ENCODE data around the gene EGFR. TPM values are rescaled to one million over a fixed set of nuclear protein-coding genes. Genes with fewer than 3 reads are reported as not detected.

Gene EGFR
- total RNA-seq, 1 donor from 2014 or later = 67.2 TPM

DNA sequence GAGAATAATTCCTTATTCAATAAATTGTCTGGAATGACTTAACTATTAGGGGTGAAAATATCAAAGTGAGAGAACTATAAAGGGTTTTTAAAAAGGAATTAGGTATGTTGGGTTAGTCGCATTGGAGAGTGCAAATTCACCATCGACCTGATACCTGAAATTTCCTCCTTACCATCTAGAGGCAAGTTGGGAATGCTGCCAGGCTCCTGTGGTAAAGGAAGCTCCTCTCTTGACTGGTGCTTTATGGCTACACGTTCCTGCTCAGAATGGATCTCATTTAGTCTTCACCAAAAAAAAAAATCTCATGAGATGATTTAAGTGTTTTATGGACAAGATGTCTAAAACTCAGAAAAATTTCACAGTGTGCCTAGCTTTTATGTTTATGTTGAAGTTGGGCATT, 129.8 kb downstream of the EGFR start:
- TF ChIP-seq, protein P1, sequence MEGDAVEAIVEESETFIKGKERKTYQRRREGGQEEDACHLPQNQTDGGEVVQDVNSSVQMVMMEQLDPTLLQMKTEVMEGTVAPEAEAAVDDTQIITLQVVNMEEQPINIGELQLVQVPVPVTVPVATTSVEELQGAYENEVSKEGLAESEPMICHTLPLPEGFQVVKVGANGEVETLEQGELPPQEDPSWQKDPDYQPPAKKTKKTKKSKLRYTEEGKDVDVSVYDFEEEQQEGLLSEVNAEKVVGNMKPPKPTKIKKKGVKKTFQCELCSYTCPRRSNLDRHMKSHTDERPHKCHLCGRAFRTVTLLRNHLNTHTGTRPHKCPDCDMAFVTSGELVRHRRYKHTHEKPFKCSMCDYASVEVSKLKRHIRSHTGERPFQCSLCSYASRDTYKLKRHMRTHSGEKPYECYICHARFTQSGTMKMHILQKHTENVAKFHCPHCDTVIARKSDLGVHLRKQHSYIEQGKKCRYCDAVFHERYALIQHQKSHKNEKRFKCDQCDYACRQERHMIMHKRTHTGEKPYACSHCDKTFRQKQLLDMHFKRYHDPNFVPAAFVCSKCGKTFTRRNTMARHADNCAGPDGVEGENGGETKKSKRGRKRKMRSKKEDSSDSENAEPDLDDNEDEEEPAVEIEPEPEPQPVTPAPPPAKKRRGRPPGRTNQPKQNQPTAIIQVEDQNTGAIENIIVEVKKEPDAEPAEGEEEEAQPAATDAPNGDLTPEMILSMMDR (IDR thresholded peaks at IDR 0.05; ENCODE audit: insufficient read depth, low read length, poor library complexity, severe bottlenecking) = no peak
- Histone ChIP-seq H3K27me3 (ENCODE audit: control insufficient read depth, insufficient read depth, low read length) (no peaks in the 10 kb centered on the region), H3K36me3 (ENCODE audit: control insufficient read depth, insufficient read depth, low read length) (peaks cover 3% of the 10 kb centered on the region), H3K4me3 (ENCODE audit: low read depth, low read length) (no peak overlapping the region)
- no peak for DNase-seq (ENCODE audit: low read depth)

DNA sequence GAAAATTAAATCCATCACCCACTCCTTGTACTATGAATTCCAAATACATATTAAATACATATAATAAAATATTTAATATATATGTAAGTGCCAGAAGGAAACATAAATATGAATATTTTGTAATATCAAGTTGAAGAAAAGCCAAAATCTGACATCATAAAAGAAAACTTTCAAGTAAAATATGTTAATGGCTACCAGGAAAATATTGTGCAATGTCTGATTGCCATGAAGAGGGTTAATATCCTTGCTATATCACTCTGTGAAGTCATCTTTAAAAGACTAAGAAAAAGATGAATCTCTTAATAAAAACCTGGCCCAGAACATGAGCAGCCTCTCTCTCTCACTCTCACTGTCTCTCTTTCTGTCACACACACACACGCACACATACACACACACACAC, 130.2 kb downstream of the EGFR start:
- TF ChIP-seq, protein P1 (IDR thresholded peaks at IDR 0.05; ENCODE audit: insufficient read depth, low read length, poor library complexity, severe bottlenecking) = no peak
- H3K27me3 ChIP-seq (ENCODE audit: control insufficient read depth, insufficient read depth, low read length) = no peaks in the 10 kb centered on the region
- H3K4me3 ChIP-seq (ENCODE audit: low read depth, low read length) = no peak overlapping the region
- DNase-seq (ENCODE audit: low read depth) = no peak
- H3K36me3 ChIP-seq (ENCODE audit: control insufficient read depth, insufficient read depth, low read length) = peaks cover 3% of the 10 kb centered on the region

DNA sequence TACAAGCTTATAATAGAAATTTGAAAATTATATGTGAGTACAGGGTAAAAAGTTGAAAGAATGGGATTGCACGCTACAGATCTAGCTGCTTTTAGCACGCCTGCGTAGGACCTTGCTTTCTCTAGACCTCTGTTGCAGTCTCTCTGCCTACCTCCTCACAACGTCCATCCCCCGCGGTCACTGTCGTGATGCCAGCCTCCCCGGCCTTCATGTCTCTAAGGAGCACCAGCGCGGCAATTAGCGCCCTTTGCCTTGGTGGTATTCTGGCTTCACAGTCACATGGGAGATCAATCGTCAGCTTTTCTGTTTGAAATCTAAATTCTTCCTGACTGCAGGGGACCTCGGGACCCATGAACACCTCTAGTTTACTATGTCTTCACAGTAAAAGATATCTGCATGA, 131.3 kb downstream of the EGFR start:
- DNase-seq (ENCODE audit: low read depth) = no peak
- TF ChIP-seq, protein P1 (IDR thresholded peaks at IDR 0.05; ENCODE audit: insufficient read depth, low read length, poor library complexity, severe bottlenecking) = no peak
- Histone ChIP-seq H3K36me3 (ENCODE audit: control insufficient read depth, insufficient read depth, low read length) (peaks cover 3% of the 10 kb centered on the region), H3K27me3 (ENCODE audit: control insufficient read depth, insufficient read depth, low read length) (no peaks in the 10 kb centered on the region), H3K4me3 (ENCODE audit: low read depth, low read length) (no peak overlapping the region)

DNA sequence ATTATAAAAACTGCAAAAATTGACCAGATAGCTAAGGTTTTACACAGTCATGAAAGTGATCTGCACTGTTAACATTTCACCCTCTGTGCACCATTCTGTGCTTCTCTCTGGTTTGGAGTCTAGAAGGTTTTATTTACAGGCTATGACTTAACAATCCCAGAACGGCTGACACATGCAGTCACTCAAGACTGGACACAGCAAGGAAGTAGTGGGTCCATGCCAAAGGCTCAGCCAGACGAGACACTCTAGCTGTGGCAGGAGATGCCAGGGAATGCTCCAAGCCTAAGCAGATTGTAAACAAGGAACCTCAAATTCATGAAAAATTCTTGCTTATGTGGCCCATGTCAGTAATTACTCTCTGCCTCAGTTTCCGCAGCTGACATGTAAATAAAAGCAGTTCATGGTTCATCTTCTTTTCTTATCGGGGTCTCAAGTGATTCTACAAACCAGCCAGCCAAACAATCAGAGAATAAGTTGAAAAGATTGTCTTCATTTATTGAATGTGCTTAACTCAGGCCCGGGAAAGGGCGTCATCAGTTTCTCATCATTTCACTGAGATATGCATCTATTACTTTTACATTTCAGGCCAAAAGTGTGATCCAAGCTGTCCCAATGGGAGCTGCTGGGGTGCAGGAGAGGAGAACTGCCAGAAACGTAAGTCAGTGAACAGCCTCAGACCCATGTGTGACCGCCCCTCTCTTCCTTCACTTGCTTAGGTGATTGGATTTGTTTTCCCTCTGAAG, 132.1 kb downstream of the EGFR start:
- no peak for DNase-seq (ENCODE audit: low read depth)
- Histone ChIP-seq H3K36me3 (ENCODE audit: control insufficient read depth, insufficient read depth, low read length) (peaks cover 3% of the 10 kb centered on the region), H3K27me3 (ENCODE audit: control insufficient read depth, insufficient read depth, low read length) (no peaks in the 10 kb centered on the region), H3K4me3 (ENCODE audit: low read depth, low read length) (no peak overlapping the region)
- TF ChIP-seq, protein P1 (IDR thresholded peaks at IDR 0.05; ENCODE audit: insufficient read depth, low read length, poor library complexity, severe bottlenecking) = no peak

DNA sequence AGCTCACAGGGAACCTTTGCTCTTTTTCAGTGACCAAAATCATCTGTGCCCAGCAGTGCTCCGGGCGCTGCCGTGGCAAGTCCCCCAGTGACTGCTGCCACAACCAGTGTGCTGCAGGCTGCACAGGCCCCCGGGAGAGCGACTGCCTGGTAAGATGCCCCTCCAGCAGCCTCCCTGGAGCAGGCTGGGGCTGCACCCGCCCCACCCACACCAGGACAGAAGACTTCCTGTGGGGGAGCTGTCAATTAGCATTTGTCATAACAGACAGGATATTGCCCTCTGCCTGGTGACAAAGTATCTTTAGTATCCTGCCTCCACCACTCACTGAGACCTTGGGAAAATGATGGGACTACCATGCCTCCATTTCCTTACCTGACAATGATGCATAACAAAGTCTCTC, 133.7 kb downstream of the EGFR start:
- Histone ChIP-seq H3K36me3 (ENCODE audit: control insufficient read depth, insufficient read depth, low read length) (no peaks in the 10 kb centered on the region), H3K4me3 (ENCODE audit: low read depth, low read length) (no peak overlapping the region), H3K27me3 (ENCODE audit: control insufficient read depth, insufficient read depth, low read length) (no peaks in the 10 kb centered on the region)
- TF ChIP-seq, protein P1 (IDR thresholded peaks at IDR 0.05; ENCODE audit: insufficient read depth, low read length, poor library complexity, severe bottlenecking) = no peak
- no peak for DNase-seq (ENCODE audit: low read depth)

DNA sequence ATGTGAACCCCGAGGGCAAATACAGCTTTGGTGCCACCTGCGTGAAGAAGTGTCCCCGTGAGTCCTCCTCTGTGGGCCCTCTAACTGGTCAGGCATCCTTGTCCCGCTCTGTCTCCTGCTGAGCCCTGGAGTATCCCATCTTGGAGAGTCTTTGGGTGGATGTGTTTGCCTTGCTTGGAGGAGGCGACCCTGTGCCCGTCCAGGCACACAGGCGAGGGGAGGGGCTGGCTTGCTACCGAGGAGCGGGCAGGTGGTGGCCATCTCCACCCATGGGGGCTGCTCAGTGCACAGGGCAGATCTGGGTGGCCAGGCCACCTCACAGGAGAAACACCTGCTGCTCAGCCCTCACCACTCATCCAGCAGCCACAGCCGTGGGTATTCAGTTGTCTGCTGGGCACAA, 135.3 kb downstream of the EGFR start:
- TF ChIP-seq, protein P1 (IDR thresholded peaks at IDR 0.05; ENCODE audit: insufficient read depth, low read length, poor library complexity, severe bottlenecking) = no peak
- Histone ChIP-seq H3K27me3 (ENCODE audit: control insufficient read depth, insufficient read depth, low read length) (no peaks in the 10 kb centered on the region), H3K36me3 (ENCODE audit: control insufficient read depth, insufficient read depth, low read length) (no peaks in the 10 kb centered on the region), H3K4me3 (ENCODE audit: low read depth, low read length) (no peak overlapping the region)
- DNase-seq (ENCODE audit: low read depth) = no peak
